Adipose tissue (tissue), 3 donors: Measurements from ENCODE around the gene ANK3. TPM values are rescaled to one million over a fixed set of nuclear protein-coding genes. Genes with fewer than 3 reads are reported as not detected.

Experiments used
- H3K27ac ChIP-seq: one replicate; pipeline ENCODE4 v1.5.1; 2013; ENCODE audit warnings: low read depth, low read length
- WGBS, 3 donors: extraction: QIAGEN DNeasy Blood & Tissue Kit; methylation state at CpG; one replicate each; pipeline ENCODE4 v1.1.7; 2013; 5-methylcytosine and 5-hydroxymethylcytosine counted together
- polyA plus RNA-seq, 3 donors: library from polyadenylated mRNA; stranded (reverse); fragments of 200-250 nt; gene quantifications; one replicate each; pipeline ENCODE4 v1.2.3, GENCODE V29; 2013
- donor health status: healthy with polysubstance abuse.
- donor health status: Bipolar disorder and iron deficiency.
- donor health status: healthy.

The ANK3 gene
- polyA plus RNA-seq, 3 donors = 5.1 to 10.7 (median 7.9) TPM

- H3K27ac ChIP-seq = no peak overlapping the region
- 88 to 94% (median 91%) methylated on average over 1 of the region's 1 CpG for WGBS, 3 donors
Observed at GRCh38 chr10:60142736-60143135, 246.9 kb downstream of the ANK3 start.

- 84 to 94% (median 86%) methylated on average over 7 of the region's 7 CpGs for WGBS, 3 donors
- no peak overlapping the region for H3K27ac ChIP-seq
Observed at GRCh38 chr10:60141896-60142559, 247.6 kb downstream of the ANK3 start.

GRCh38 chr10:60140651-60141632 lies 248.7 kb downstream of the ANK3 start:
- 58 to 74% (median 63%) methylated on average over 12 of the region's 12 CpGs for WGBS, 3 donors
- no peak overlapping the region for H3K27ac ChIP-seq

GRCh38 chr10:60139798-60140566 lies 249.7 kb downstream of the ANK3 start:
- WGBS, 3 donors = 31 to 47% (median 39%) methylated on average over 8 of the region's 8 CpGs
- no peak overlapping the region for H3K27ac ChIP-seq

- 52 to 64% (median 61%) methylated on average over 3 of the region's 3 CpGs for WGBS, 3 donors
- H3K27ac ChIP-seq = no peak overlapping the region
Observed at GRCh38 chr10:60139290-60139689, 250.4 kb downstream of the ANK3 start.

- 77 to 91% (median 91%) methylated on average over 5 of the region's 5 CpGs for WGBS, 3 donors
- no peak overlapping the region for H3K27ac ChIP-seq
Observed at GRCh38 chr10:60138842-60139241, 250.8 kb downstream of the ANK3 start.

GRCh38 chr10:60138026-60138425 lies 251.6 kb downstream of the ANK3 start:
- no peak overlapping the region for H3K27ac ChIP-seq

GRCh38 chr10:60137292-60137992 lies 252.2 kb downstream of the ANK3 start:
- H3K27ac ChIP-seq = no peak overlapping the region
- 93 to 95% (median 94%) methylated on average over 2 of the region's 2 CpGs for WGBS, 3 donors

- H3K27ac ChIP-seq = no peak overlapping the region
- WGBS, 3 donors = 86 to 88% (median 87%) methylated on average over 3 of the region's 3 CpGs
Observed at GRCh38 chr10:60135020-60135419, 254.7 kb downstream of the ANK3 start.

GRCh38 chr10:60134548-60134947 lies 255.1 kb downstream of the ANK3 start:
- WGBS, 3 donors = 90 to 95% (median 91%) methylated on average over 1 of the region's 1 CpG
- H3K27ac ChIP-seq = no peak overlapping the region

GRCh38 chr10:60130130-60130579 lies 259.5 kb downstream of the ANK3 start:
- no peak overlapping the region for H3K27ac ChIP-seq
- 54 to 88% (median 55%) methylated on average over 1 of the region's 1 CpG for WGBS, 3 donors

GRCh38 chr10:60125895-60126294 lies 263.8 kb downstream of the ANK3 start:
- H3K27ac ChIP-seq = no peak overlapping the region

GRCh38 chr10:60124536-60124935 lies 265.1 kb downstream of the ANK3 start:
- H3K27ac ChIP-seq = no peak overlapping the region
- WGBS, 3 donors = 91 to 95% (median 93%) methylated on average over 5 of the region's 5 CpGs

GRCh38 chr10:60123668-60124067 lies 266.0 kb downstream of the ANK3 start:
- no peak overlapping the region for H3K27ac ChIP-seq
- WGBS, 3 donors = 57 to 76% (median 64%) methylated on average over 2 of the region's 2 CpGs

- 56 to 62% (median 56%) methylated on average over 3 of the region's 3 CpGs for WGBS, 3 donors
- H3K27ac ChIP-seq = no peak overlapping the region
Observed at GRCh38 chr10:60123172-60123571, 266.5 kb downstream of the ANK3 start.

- WGBS, 3 donors = 86 to 89% (median 86%) methylated on average over 2 of the region's 2 CpGs
- no peak overlapping the region for H3K27ac ChIP-seq
Observed at GRCh38 chr10:60122190-60122589, 267.5 kb downstream of the ANK3 start.

- 41 to 62% (median 48%) methylated on average over 6 of the region's 6 CpGs for WGBS, 3 donors
- no peak overlapping the region for H3K27ac ChIP-seq
Observed at GRCh38 chr10:60114765-60115586, 274.7 kb downstream of the ANK3 start.
